Measurements from ENCODE around the gene UNKL. TPM values are rescaled to one million over a fixed set of nuclear protein-coding genes. Genes with fewer than 3 reads are reported as not detected.

Gene UNKL
- total RNA-seq, 1 donor from 2014 or later = 3.7 TPM

DNA sequence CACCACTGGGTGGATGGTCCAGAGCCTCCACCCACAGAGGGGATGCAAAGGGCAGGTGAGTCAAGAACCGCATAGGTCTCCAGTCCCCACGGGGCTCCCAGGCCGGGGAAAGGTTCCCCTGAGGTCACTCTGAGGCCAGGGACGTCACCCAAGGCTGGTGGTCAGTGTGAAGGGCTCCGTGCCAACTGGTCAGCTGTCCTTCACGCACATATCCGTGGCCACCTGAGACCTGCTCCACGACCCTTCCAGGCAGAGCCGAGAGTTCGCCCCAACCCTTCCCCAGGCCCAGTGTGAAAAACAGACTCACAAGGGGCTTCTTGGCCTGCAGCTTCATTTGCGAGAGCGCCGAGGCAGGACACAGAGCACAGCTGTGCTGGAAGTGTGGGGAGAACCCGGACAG is 65.6 kb downstream of the UNKL start:
- H3K4me1 ChIP-seq (ENCODE audit: control insufficient read depth in 3 of 3, insufficient read depth in 3 of 3, low read length in 3 of 3) = peaks cover 28 to 37% (median 30%) of the 10 kb centered on the region in 3 donors
- no peaks in the 10 kb centered on the region for H3K27me3 ChIP-seq (ENCODE audit: control insufficient read depth in 3 of 3, insufficient read depth in 3 of 3, low read length in 3 of 3)
- H3K27ac ChIP-seq (ENCODE audit: low read depth, low read length) = no peak overlapping the region
- H3K36me3 ChIP-seq (ENCODE audit: control insufficient read depth in 3 of 3, insufficient read depth in 3 of 3, low read length in 3 of 3) = peaks cover 17 to 27% (median 21%) of the 10 kb centered on the region in 3 donors
- H3K9ac ChIP-seq (ENCODE audit: low read depth in 1 of 3, low read length in 3 of 3) = no peak overlapping the region
- H3K4me3 ChIP-seq (ENCODE audit: low read length in 3 of 3) = no peak overlapping the region
- no peaks in the 10 kb centered on the region for H3K9me3 ChIP-seq (ENCODE audit: control insufficient read depth in 3 of 3, low read length in 3 of 3)

DNA sequence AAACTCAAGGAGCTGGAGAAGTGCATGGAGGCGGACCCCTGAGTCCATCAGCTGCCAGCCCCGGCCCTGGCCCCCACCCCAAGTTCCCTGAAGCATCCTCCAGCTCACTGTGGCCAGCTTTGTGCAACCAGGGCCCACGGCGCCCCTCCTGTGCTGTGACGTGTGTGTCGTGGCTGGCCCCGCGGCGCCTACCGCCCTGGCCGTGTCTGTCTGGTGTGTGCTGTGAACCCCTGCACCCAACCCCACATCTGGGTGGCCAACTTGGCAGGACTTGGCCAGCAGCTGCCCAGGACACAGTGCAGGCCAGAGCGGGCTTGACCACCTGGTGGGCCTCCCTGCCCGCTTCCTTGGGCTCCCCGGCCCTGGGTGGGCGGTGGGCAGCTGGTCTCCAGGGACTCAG is 66.1 kb downstream of the UNKL start:
- no peaks in the 10 kb centered on the region for H3K27me3 ChIP-seq (ENCODE audit: control insufficient read depth in 3 of 3, insufficient read depth in 3 of 3, low read length in 3 of 3)
- H3K4me1 ChIP-seq (ENCODE audit: control insufficient read depth in 3 of 3, insufficient read depth in 3 of 3, low read length in 3 of 3) = peaks cover 29 to 37% (median 30%) of the 10 kb centered on the region in 3 donors
- H3K27ac ChIP-seq (ENCODE audit: low read depth, low read length) = no peak overlapping the region
- no peak overlapping the region for H3K9ac ChIP-seq (ENCODE audit: low read depth in 1 of 3, low read length in 3 of 3)
- H3K4me3 ChIP-seq (ENCODE audit: low read length in 3 of 3) = no peak overlapping the region
- H3K9me3 ChIP-seq (ENCODE audit: control insufficient read depth in 3 of 3, low read length in 3 of 3) = no peaks in the 10 kb centered on the region
- H3K36me3 ChIP-seq (ENCODE audit: control insufficient read depth in 3 of 3, insufficient read depth in 3 of 3, low read length in 3 of 3) = peaks cover 17 to 27% (median 21%) of the 10 kb centered on the region in 3 donors

DNA sequence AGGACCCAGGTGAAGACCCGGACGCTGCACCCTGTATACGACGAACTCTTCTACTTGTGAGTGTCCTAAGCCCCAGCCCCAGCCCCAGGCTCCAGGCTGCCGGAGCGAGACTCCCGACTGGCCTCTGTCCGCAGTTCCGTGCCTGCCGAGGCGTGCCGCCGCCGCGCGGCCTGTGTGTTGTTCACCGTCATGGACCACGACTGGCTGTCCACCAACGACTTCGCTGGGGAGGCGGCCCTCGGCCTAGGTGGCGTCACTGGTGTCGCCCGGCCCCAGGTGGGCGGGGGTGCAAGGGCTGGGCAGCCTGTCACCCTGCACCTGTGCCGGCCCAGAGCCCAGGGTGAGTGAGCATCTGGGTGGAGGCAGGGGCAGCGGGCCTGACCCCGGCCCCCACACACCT is 66.5 kb downstream of the UNKL start:
- Histone ChIP-seq H3K9ac (ENCODE audit: low read depth in 1 of 3, low read length in 3 of 3) (no peak overlapping the region), H3K4me1 (ENCODE audit: control insufficient read depth in 3 of 3, insufficient read depth in 3 of 3, low read length in 3 of 3) (peaks cover 25 to 37% (median 26%) of the 10 kb centered on the region in 3 donors), H3K4me3 (ENCODE audit: low read length in 3 of 3) (no peak overlapping the region), H3K9me3 (ENCODE audit: control insufficient read depth in 3 of 3, low read length in 3 of 3) (no peaks in the 10 kb centered on the region), H3K36me3 (ENCODE audit: control insufficient read depth in 3 of 3, insufficient read depth in 3 of 3, low read length in 3 of 3) (peaks cover 17 to 27% (median 21%) of the 10 kb centered on the region in 3 donors), H3K27ac (ENCODE audit: low read depth, low read length) (no peak overlapping the region), H3K27me3 (ENCODE audit: control insufficient read depth in 3 of 3, insufficient read depth in 3 of 3, low read length in 3 of 3) (no peaks in the 10 kb centered on the region)

DNA sequence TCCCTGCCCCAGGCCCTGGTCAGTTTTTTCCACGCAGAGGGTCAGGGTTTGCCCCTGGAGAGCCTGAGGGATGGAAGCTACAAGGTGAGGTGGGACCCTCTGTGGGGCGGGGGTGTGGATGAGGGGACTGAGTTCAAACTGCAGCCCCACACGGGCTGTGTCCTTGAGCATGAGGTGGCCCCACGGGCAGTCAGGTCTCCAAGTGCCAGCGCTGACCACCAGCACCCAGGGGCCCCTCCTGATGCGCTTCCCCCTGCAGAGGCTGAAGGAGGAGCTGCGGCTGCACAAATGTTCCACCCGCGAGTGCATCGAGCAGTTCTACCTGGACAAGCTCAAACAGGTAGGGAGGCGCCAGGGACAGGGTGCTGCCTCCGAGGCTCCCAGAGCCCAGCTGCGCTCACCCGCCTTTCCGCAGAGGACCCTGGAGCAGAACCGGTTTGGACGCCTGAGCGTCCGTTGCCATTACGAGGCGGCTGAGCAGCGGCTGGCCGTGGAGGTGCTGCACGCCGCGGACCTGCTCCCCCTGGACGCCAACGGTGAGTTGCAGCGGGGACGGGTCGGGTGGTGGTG is 67.1 kb downstream of the UNKL start:
- Histone ChIP-seq H3K27ac (ENCODE audit: low read depth, low read length) (no peak overlapping the region), H3K9ac (ENCODE audit: low read depth in 1 of 3, low read length in 3 of 3) (no peak overlapping the region), H3K9me3 (ENCODE audit: control insufficient read depth in 3 of 3, low read length in 3 of 3) (no peaks in the 10 kb centered on the region), H3K27me3 (ENCODE audit: control insufficient read depth in 3 of 3, insufficient read depth in 3 of 3, low read length in 3 of 3) (no peaks in the 10 kb centered on the region), H3K4me1 (ENCODE audit: control insufficient read depth in 3 of 3, insufficient read depth in 3 of 3, low read length in 3 of 3) (peaks cover 20 to 36% (median 24%) of the 10 kb centered on the region in 3 donors), H3K36me3 (ENCODE audit: control insufficient read depth in 3 of 3, insufficient read depth in 3 of 3, low read length in 3 of 3) (peaks cover 17 to 27% (median 21%) of the 10 kb centered on the region in 3 donors), H3K4me3 (ENCODE audit: low read length in 3 of 3) (no peak overlapping the region)

DNA sequence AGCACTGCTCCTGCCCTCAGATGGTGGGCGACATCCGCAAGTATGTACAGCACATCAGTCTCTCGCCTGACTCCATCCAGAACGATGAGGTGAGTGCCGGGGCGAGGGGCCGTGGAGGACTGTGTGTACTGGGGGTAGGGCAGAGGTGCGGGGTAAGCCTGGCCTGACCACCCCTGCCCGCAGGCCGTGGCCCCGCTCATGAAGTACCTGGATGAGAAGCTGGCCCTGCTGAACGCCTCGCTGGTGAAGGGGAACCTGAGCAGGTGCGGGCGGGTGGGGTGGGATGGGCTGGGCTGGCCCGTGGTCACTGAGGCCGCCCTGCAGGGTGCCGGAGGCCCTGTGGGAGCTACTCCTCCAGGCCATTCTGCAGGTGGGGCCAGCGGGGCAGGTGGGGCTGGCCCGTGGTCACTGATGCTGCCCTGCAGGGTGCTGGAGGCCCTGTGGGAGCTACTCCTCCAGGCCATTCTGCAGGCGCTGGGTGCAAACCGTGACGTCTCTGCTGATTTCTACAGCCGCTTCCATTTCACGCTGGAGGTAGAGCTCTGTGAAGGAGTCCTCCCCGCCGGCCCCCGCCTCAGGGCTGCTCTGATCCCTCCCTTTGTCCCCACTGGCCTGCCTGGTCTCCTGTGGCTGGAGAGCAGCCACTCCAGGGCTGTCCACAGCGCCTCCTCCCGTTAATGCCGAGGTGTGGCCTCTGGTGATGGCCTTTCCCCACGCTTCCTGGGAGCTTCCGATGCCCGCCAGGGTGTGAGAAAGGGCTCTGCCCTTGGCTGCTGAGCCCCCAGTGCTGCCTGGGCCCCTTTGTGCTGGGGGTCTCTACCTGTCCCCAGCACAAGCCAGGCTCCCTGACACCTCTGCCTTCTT is 67.8 kb downstream of the UNKL start:
- no peak overlapping the region for H3K27ac ChIP-seq (ENCODE audit: low read depth, low read length)
- H3K4me3 ChIP-seq (ENCODE audit: low read length in 3 of 3) = no peak overlapping the region
- H3K4me1 ChIP-seq (ENCODE audit: control insufficient read depth in 3 of 3, insufficient read depth in 3 of 3, low read length in 3 of 3) = peaks cover 17 to 36% (median 26%) of the 10 kb centered on the region in 3 donors
- H3K27me3 ChIP-seq (ENCODE audit: control insufficient read depth in 3 of 3, insufficient read depth in 3 of 3, low read length in 3 of 3) = no peaks in the 10 kb centered on the region
- no peak overlapping the region for H3K9ac ChIP-seq (ENCODE audit: low read depth in 1 of 3, low read length in 3 of 3)
- H3K9me3 ChIP-seq (ENCODE audit: control insufficient read depth in 3 of 3, low read length in 3 of 3) = no peaks in the 10 kb centered on the region
- peaks cover 17 to 27% (median 21%) of the 10 kb centered on the region in 3 donors for H3K36me3 ChIP-seq (ENCODE audit: control insufficient read depth in 3 of 3, insufficient read depth in 3 of 3, low read length in 3 of 3)

DNA sequence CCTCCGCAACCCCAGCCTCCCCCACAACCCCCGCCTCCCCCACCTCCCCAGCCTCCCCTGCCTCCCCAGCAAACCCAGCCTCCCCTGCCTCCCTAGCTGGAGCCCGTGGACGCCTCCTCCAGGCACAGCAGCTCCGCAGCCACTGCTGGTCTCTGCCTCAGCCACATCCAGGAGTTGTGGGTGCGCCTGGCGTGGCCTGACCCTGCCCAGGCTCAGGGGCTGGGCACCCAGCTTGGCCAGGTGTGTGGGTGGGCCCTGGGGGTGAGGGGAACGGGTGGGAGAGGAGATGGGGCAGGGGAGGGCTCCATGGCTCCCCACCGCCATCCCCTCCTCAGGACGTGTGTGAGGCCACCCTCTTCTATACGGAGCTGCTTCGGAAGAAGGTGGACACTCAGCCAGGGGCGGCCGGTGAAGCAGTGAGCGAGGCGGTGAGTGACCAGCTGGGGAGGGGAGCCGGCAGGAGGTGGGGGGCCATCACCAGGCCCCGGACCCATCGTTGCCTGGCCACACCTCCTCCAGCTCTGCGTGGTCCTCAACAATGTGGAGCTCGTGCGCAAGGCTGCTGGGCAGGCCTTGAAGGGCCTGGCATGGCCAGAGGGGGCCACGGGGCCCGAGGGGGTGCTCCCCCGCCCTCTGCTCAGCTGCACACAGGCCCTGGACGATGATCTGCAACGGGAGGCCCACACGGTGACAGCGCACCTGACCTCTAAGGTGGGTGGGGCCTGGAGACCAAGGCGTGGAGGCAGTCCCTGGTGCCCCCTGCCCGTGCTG is 68.7 kb downstream of the UNKL start:
- peaks cover 12 to 30% (median 21%) of the 10 kb centered on the region in 3 donors for H3K4me1 ChIP-seq (ENCODE audit: control insufficient read depth in 3 of 3, insufficient read depth in 3 of 3, low read length in 3 of 3)
- H3K9ac ChIP-seq (ENCODE audit: low read depth in 1 of 3, low read length in 3 of 3) = no peak overlapping the region
- no peak overlapping the region for H3K4me3 ChIP-seq (ENCODE audit: low read length in 3 of 3)
- peaks cover 17 to 25% (median 21%) of the 10 kb centered on the region in 3 donors for H3K36me3 ChIP-seq (ENCODE audit: control insufficient read depth in 3 of 3, insufficient read depth in 3 of 3, low read length in 3 of 3)
- no peaks in the 10 kb centered on the region for H3K27me3 ChIP-seq (ENCODE audit: control insufficient read depth in 3 of 3, insufficient read depth in 3 of 3, low read length in 3 of 3)
- no peak overlapping the region for H3K27ac ChIP-seq (ENCODE audit: low read depth, low read length)
- H3K9me3 ChIP-seq (ENCODE audit: control insufficient read depth in 3 of 3, low read length in 3 of 3) = no peaks in the 10 kb centered on the region

DNA sequence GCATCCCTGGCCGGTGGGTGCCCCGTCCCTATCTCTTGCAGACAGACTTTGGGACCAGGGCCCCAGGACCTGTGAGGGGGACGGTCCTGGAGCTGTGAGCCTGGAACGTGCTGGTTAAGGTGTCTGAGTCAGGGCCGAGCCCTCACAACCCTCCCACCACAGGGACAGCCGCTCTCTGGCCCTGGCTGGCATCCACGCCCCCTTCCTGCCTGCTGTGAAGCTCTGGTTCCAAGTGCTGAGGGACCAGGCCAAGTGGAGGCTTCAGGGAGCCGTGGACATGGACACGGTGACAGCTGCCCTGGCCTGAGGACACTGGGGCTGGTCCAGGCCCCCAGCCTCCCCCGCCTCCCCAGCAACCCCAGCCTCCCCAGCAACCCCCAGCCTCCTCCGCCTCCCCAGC is 69.4 kb downstream of the UNKL start:
- H3K4me3 ChIP-seq (ENCODE audit: low read length in 3 of 3) = no peak overlapping the region
- no peak overlapping the region for H3K27ac ChIP-seq (ENCODE audit: low read depth, low read length)
- H3K9ac ChIP-seq (ENCODE audit: low read depth in 1 of 3, low read length in 3 of 3) = no peak overlapping the region
- no peaks in the 10 kb centered on the region for H3K27me3 ChIP-seq (ENCODE audit: control insufficient read depth in 3 of 3, insufficient read depth in 3 of 3, low read length in 3 of 3)
- H3K4me1 ChIP-seq (ENCODE audit: control insufficient read depth in 3 of 3, insufficient read depth in 3 of 3, low read length in 3 of 3) = peaks cover 5 to 23% (median 13%) of the 10 kb centered on the region in 3 donors
- no peaks in the 10 kb centered on the region for H3K9me3 ChIP-seq (ENCODE audit: control insufficient read depth in 3 of 3, low read length in 3 of 3)
- H3K36me3 ChIP-seq (ENCODE audit: control insufficient read depth in 3 of 3, insufficient read depth in 3 of 3, low read length in 3 of 3) = peaks cover 13 to 21% (median 20%) of the 10 kb centered on the region in 3 donors

DNA sequence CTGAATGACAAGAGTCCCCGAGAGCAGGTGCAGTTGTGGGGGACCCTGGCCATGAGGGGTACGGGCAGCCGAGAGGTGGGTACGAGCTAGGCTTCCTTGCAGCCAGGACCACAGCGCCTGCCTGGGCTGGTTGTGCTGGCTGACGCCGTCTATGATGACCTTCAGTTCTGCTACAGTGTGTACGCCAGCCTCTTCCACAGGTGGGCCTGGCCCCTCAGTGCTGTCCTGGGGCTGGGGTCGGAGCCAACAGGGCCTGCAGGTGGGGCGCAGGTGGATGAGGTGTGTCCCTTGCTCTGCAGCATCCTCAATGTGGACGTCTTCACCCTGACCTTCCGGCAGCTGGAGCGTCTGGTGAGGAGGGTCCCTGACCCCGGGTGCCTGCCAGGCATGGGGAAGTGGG is 70.0 kb downstream of the UNKL start:
- Histone ChIP-seq H3K27ac (ENCODE audit: low read depth, low read length) (no peak overlapping the region), H3K4me1 (ENCODE audit: control insufficient read depth in 3 of 3, insufficient read depth in 3 of 3, low read length in 3 of 3) (peaks cover 5 to 23% (median 13%) of the 10 kb centered on the region in 3 donors), H3K9ac (ENCODE audit: low read depth in 1 of 3, low read length in 3 of 3) (peak overlapping the region in 1 of 3 donors; percentile 40), H3K36me3 (ENCODE audit: control insufficient read depth in 3 of 3, insufficient read depth in 3 of 3, low read length in 3 of 3) (peaks cover 8 to 19% (median 17%) of the 10 kb centered on the region in 3 donors), H3K27me3 (ENCODE audit: control insufficient read depth in 3 of 3, insufficient read depth in 3 of 3, low read length in 3 of 3) (peaks cover 0 to 3% (median 0%) of the 10 kb centered on the region in 3 donors), H3K4me3 (ENCODE audit: low read length in 3 of 3) (no peak overlapping the region), H3K9me3 (ENCODE audit: control insufficient read depth in 3 of 3, low read length in 3 of 3) (no peaks in the 10 kb centered on the region)

DNA sequence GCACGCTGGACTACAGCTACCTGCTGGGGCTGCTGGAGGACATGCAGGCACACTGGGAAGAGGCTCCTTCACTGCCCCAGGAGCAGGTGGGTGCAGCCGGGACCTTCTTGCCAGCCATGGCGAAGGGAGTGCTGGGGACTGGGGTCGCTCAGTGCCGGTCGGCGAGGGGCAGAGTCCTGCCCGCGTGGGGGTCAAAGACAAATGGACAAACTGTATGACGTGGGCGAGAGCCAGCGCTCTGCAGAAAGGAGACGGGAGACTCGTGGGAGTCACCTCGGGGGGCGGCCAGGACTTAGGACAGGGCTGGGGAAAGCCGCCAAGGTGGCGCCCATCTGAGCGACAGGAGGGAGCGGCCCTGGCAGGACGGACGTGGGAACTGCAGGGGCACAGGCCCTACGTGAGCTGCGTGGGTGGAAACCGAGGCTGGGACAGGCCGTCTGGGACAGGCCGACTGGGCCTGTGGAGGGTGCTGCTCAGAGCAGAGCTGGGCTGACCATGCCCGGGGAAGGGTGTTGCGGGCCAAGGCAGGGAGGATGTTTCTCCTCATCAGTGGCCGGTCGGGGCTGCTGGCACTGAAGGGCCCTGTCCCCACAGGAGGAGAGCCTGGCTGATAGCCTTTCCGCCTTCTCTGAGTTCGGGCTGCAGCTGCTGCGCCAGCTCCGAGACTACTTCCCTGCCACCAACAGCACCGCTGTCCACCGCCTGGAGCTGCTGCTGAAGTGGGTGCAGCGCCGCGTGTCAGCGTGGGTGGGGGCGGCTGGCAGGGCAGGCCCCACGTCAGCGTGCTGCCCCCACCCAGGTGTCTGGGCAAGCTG is 70.9 kb downstream of the UNKL start:
- Histone ChIP-seq H3K9me3 (ENCODE audit: control insufficient read depth in 3 of 3, low read length in 3 of 3) (no peaks in the 10 kb centered on the region), H3K36me3 (ENCODE audit: control insufficient read depth in 3 of 3, insufficient read depth in 3 of 3, low read length in 3 of 3) (peaks cover 0 to 11% (median 10%) of the 10 kb centered on the region in 3 donors), H3K4me1 (ENCODE audit: control insufficient read depth in 3 of 3, insufficient read depth in 3 of 3, low read length in 3 of 3) (peaks cover 5 to 23% (median 13%) of the 10 kb centered on the region in 3 donors), H3K27me3 (ENCODE audit: control insufficient read depth in 3 of 3, insufficient read depth in 3 of 3, low read length in 3 of 3) (peaks cover 3 to 6% (median 3%) of the 10 kb centered on the region in 3 donors), H3K27ac (ENCODE audit: low read depth, low read length) (no peak overlapping the region), H3K9ac (ENCODE audit: low read depth in 1 of 3, low read length in 3 of 3) (peak overlapping the region in 1 of 3 donors; percentile 69), H3K4me3 (ENCODE audit: low read length in 3 of 3) (peak overlapping the region; percentile 10 to 75 (median 74))
